ENCODE results near the gene CECR2.
"Not testable (repeated sequence)": the region's sequence is repeated elsewhere in the genome, so short reads cannot be mapped to it uniquely, and the experiment has no call there.

The CECR2 gene

GRCh38 chr22:17407643-17408042 lies 38.4 kb downstream of the CECR2 start:
- DNase-seq (ENCODE audit: low spot score) = no peak

DNA sequence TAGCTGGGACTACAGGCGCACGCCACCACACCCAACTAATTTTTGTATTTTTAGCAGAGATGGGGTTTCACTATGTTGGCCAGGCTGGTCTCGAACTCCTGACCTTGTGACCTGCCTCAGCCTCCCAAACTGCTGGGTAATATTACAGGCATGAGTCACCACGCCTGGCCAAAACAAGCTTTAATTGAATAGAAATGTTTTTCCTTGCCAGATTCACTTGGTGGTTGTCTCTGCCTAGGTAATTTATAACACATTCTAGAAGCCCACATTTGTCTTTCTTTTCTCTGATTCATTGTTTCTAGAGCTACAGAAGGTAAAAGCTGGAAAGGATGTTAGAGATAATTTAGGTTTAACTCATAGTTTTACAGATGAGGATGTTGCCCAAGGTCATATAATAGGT lies 41.3 kb downstream of the CECR2 start:
- DNase-seq (ENCODE audit: low spot score) = no peak

DNA sequence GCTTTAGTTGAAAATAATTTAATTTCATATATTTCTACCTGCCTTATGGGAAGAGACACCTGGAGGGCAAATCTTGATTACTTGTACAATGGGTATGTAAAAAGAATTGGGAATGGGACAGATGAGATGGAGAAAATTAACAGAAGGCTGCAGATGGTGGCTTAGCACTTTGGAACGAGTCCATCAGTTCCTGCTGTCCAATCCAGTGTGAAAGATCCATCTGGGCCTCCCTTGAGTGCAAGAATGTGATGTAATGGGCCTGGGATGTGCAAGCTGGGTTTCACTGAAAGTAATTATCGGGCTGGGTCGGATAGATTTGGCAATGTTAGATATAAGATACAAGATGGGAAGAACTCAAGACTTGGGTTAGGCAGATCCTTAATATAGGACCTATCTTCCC lies 42.0 kb downstream of the CECR2 start:
- no peak for DNase-seq (ENCODE audit: low spot score)

DNA sequence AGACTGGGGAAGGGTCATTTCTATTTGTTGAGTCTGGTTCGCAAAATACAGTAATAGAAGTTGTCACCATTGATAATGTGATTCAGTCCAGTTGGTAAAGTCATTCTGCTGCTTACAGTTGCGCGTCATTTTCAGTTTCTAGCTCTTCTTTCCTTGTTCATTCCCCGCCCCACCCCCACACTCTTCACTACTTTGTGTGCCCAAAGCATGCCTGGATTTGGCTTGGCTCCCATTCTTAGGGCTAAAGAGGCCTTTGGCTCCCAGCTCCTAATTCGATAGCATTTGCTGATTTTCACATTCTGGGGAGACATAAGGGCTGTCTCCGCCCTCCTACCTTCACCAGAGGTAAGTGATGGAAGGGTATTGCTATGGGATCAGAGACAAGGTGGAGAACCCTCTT lies 43.0 kb downstream of the CECR2 start:
- DNase-seq (ENCODE audit: low spot score) = no peak

DNA sequence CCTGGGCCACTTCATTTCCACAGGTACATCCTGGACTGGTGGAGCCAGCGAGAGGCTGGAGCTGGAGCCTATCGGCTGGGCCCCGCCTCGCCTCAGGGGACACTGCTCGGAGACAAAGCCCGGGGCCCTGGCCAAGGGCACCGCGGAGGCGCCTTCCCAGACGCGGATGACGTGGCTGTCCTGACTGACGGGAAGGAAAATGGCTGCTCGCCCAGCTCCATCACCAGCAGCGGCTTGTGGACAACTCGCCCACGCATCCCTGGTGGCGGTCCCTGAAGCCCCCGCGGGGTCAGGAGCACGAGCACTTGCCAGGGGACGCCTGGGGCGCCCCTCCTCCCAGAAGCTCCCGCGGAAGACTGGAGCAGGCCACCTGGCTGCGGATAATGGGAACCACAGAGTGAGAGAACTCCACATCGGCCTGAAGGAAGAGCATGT lies 49.6 kb downstream of the CECR2 start:
- DNase-seq (ENCODE audit: low spot score) = no peak

GRCh38 chr22:17419348-17419747 lies 50.1 kb downstream of the CECR2 start:
- no peak for DNase-seq (ENCODE audit: low spot score)

GRCh38 chr22:17422736-17423343 lies 53.6 kb downstream of the CECR2 start:
- no peak for DNase-seq (ENCODE audit: low spot score)

GRCh38 chr22:17423616-17424015 lies 54.4 kb downstream of the CECR2 start:
- DNase-seq (ENCODE audit: low spot score) = no peak

DNA sequence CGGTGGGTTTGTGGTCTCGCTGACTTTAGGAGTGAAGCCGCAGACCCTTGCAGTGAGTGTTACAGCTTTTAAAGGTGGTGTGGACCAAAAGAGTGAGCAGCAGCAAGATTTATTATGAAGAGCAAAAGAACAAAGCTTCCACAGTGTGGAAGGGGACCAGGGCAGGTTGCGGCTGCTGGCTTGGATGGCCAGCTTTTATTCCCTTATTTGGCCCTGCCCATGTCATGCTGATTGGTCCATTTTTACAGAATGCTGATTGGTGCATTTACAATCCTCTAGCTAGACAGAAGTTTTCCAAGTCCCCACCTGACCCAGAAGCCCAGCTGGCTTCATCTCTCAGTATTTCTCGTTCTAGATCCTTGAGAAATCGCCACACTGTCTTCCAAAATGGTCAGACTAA lies 58.3 kb downstream of the CECR2 start:
- DNase-seq (ENCODE audit: low spot score) = not testable (repeated sequence)

GRCh38 chr22:17429516-17429915 lies 60.3 kb downstream of the CECR2 start:
- DNase-seq (ENCODE audit: low spot score) = no peak

- DNase-seq (ENCODE audit: low spot score) = no peak
These were observed 61.2 kb downstream of the CECR2 start for GRCh38 chr22:17430412-17430811.

GRCh38 chr22:17431179-17431578 lies 61.9 kb downstream of the CECR2 start:
- no peak for DNase-seq (ENCODE audit: low spot score)

- DNase-seq (ENCODE audit: low spot score) = no peak
These were observed 65.6 kb downstream of the CECR2 start for GRCh38 chr22:17434856-17435255.

DNA sequence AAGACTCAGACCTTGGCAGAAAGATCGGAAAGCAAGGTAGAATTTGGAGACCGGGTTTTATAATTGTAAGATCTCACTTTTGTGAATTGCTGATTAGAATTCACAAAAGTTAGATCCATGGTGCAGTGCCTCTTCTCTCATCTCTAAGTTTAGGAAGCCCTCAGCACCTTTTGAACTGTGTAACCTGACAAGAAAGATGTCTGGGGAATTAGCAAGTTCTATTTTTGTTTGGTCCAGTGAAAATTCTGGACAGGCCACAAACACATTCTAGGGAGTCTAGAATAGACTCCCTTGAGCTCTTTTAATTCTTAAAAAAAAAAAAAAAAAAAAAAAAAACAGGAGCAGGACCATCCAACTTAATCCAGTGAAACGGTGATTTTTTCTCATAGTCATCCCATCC lies 66.1 kb downstream of the CECR2 start:
- no peak for DNase-seq (ENCODE audit: low spot score)

DNA sequence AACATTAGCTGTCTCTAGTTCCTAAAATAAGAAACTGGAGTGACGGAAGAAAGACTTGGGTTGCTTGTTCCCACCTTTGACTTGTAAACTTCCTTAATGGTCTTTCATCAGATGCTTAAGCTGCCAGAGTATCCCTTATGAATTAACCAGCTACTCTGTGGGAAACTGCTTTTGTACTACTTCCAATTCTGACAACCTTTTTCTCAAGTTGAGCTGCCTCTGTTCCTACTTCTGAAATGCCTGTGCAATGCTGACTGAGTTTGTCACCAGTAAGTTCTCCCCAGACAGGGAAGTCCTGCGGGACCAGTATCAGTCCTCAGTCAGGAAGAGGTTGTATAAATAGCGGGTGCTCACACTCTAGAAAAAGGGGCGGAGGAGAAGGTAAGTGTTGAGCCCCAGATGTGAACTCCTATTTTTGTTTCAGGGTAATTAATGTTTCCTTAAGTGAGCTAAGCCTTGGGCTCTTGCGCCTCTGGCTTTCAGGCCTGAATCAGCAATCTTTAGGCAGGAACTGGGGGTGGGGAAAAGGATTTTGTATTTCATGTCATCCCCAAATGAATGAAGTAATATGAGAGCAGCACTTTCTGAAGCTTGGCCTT lies 67.2 kb downstream of the CECR2 start:
- no peak for DNase-seq (ENCODE audit: low spot score)

DNA sequence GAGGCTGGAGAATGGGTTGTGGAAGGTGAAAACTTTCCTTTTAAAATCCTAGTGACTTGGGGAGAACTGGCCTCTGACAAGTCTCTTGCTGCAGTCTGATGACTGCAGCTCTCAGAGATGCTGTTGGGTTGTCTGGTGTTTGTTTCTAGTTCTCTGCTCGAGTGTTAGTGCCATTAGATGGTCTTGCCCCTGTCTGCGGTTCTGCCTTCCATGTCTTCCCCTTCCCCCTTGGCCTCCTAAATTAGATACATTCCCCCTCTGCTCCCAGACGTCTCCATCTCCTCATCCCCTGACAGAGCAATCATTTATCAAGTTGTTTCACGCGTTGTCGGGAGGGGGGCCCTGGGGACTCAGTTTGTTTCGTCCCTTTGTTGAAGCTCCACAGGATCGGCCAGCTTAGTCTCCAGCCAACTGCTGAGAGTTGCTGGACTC lies 67.7 kb downstream of the CECR2 start:
- DNase-seq (ENCODE audit: low spot score) = no peak

GRCh38 chr22:17438026-17438425 lies 68.8 kb downstream of the CECR2 start:
- DNase-seq (ENCODE audit: low spot score) = no peak

DNA sequence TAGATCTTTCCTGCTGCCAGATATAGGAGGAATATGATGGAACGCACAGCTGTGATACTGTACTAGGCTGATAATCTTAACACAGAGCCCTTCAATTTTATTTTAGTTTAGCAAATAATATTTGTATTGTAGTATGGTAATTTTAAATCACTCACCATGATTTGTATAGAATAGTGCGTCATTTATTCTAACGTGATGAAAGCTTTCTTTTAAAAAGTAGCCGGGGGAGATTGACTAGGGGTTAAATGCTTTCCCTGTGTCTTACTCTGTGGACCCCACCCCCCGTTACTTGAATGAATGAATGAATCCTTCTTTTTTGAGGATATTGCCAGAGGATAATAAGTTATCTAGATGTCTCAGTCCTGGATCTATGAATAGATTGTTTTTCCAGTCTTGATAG lies 72.1 kb downstream of the CECR2 start:
- no peak for DNase-seq (ENCODE audit: low spot score)

DNA sequence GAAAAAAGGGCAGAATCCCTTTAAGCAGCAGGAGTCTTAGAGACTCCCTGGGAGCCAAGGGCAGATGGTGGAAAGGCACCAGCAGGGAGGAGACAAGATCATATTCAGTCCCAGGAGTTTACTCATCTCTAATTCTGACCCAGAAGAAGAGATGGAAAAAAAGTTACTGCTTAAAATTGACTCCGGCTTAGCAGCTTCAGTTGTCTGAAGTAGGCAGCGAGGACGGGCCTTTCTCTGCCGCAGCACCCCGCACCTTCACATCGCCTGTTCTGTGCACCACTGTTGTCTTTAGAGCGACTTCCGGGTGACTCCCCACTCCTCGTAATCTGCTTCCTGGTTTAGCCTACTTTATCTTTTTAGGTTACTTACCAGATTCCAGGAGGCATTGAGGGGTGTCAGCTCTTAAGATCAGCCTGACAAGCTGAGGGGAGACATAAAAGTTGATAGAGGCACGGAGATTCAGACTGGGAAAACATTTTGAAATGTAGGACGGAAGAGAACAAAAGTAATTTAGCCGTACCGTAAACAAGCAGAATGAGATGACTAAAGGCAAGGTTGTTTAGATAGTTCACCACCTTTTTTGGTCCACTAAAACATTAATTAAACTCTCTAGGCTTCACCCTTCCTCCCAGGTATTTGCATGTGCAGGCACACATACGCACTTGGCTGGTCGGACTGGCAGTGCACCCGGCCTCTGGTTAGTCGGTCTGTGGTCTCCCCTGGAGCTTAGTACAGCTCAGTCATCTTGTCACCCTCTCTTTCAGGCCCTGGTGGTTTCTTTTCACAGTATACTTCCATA lies 74.3 kb downstream of the CECR2 start:
- no peak for DNase-seq (ENCODE audit: low spot score)

GRCh38 chr22:17444204-17444504 lies 74.9 kb downstream of the CECR2 start:
- no peak for DNase-seq (ENCODE audit: low spot score)

DNA sequence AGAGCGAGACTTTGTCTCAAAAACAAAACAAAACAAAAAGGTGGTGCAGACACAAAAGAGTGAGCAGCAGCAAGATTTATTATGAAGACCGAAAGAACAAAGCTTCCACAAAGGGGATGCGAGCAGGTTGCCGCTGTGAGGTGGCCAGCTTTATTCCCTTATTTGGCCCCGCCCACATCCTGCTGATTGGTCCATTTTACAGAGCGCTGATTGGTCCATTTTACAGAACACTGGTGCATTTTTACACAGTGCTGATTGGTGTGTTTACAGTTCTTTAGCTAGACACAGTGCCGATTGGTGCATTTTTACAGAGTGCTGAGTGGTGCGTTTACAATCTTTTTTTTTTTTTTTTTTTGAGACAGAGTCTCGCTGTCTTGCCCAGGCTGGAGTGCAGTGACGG lies 77.4 kb downstream of the CECR2 start:
- no peak for DNase-seq (ENCODE audit: low spot score)

DNA sequence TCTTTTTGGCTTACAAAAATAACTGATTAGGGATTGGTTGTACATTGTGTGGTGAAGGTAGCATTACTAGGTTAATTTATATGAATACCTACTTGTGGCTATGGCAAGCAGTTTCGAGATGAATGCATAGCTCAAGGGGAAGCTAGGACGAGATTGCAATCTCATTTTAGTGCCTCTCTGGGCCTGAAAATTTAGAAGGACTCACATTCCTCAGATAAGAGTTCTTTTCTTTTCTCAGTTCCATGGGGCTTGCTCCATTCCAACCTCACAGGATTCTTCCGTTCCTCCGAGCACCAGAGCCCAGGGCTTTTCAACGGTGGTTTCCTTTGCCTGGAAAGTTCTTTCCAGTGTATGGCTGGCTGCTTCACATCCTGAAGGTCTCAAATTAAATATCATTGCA lies 82.1 kb downstream of the CECR2 start:
- no peak for DNase-seq (ENCODE audit: low spot score)

DNA sequence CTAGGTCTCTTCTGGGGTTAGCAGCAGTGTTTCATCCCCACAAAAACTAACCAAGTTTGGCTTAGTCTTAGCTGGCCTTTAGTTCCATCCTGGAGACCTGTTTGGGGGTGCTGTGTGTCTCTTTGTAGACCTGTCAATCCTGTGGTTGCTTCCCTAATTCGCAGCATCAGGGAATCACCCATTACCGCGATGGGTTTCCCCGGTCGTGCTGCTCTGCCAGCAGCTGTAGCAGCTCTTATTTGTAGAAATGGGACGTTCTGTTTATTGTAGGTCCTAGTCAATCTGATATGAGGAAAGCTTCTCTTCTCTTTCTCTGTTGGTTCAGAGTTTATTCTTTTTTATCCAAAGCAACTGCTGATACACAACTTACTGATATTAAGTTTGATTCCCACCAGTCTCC lies 91.6 kb downstream of the CECR2 start:
- no peak for DNase-seq (ENCODE audit: low spot score)

All from hematopoietic multipotent progenitor cell treated with erythropoietin and hydrocortisone succinate and interleukin-3 and kit ligand, for 15 days (in vitro differentiated cells).